Left lung (tissue), 10 donors: ENCODE measurements around the gene CTNNA3. TPM values are rescaled to one million over a fixed set of nuclear protein-coding genes. Genes with fewer than 3 reads are reported as not detected.
A peak's percentile ranks its signal among the peaks of the same experiment; 100 is the strongest.

Experiments
- ATAC-seq: fragments of 200-7000 bp; cut with Tn5 transposase; one replicate; pipeline ENCODE4 v1.9.1; 2020; ENCODE audit warnings: moderate library complexity
- DNase-seq, 4 donors: peaks; one replicate each; pipeline ENCODE4 v3.0.0-alpha.2; 2013 to 2020
- H3K27ac ChIP-seq, 2 donors: fragments of 200-600 bp; sonication (generic) in 1 of 2; one replicate each; pipeline versions ENCODE4 v1.5.0 to v1.8.0; 2020 to 2021
- H3K27me3 ChIP-seq, 2 donors: fragments of 200-600 bp; sonication (generic) in 1 of 2; one replicate each; pipeline versions ENCODE4 v1.5.0 to v1.8.0; 2020 to 2021
- H3K36me3 ChIP-seq, 2 donors: fragments of 200-600 bp; sonication (generic) in 1 of 2; one replicate each; pipeline versions ENCODE4 v1.5.0 to v1.8.0; 2020 to 2021
- H3K4me1 ChIP-seq, 2 donors: fragments of 200-600 bp; one replicate each; pipeline ENCODE4 v1.8.0; 2021
- H3K4me3 ChIP-seq, 2 donors: fragments of 200-600 bp; sonication (generic) in 1 of 2; one replicate each; pipeline versions ENCODE4 v1.5.0 to v1.8.0; 2020 to 2021; ENCODE audit warnings: mild to moderate bottlenecking in 1 of 2
- H3K9me3 ChIP-seq, 2 donors: fragments of 200-600 bp; sonication (generic) in 1 of 2; one replicate each; pipeline versions ENCODE4 v1.5.0 to v1.8.0; 2020 to 2021
- CTCF ChIP-seq, 2 donors: fragments of 200-600 bp; sonication (generic) in 1 of 2; IDR thresholded peaks; one replicate each; pipeline versions ENCODE4 v1.5.0 to v1.8.0; 2021; ENCODE audit warnings: antibody characterized with exemption in 2 of 2
- intact Hi-C, 2 donors: fragments of 100-400 bp; cut with DNase I; formaldehyde crosslinking; loops; one replicate each; pipeline versions ENCODE4 v1.11.2 to v1.14.2; 2022
- polyA plus RNA-seq, 6 donors: library from polyadenylated mRNA; unstranded; fragments of 120-200 nt; gene quantifications; one replicate each; pipeline ENCODE4 v1.2.1, GENCODE V29; 2013; ENCODE audit not compliant: insufficient read length in 6 of 6
- total RNA-seq, 2 donors: library from RNA; stranded (reverse); fragmentation: NEBNext Ultra II Directional; extraction: Animal tissue kit (Norgen Biotek cat#: 25700); gene quantifications; one replicate each; pipeline ENCODE4 v1.2.1, GENCODE V29; 2021
- donor health status: DM: no; HTN: yes; CAD: no.
- donor health status: DM: no; HTN: no; CAD: no.

Gene CTNNA3
- total and polyA plus RNA-seq, 8 donors = 1.1 to 8.2 (median 6.6) TPM; not detected in 1

- intact Hi-C loops = no loop called here
- Histone ChIP-seq H3K27ac (no peak overlapping the region), H3K36me3 (no peaks in the 10 kb centered on the region), H3K27me3 (no peaks in the 10 kb centered on the region), H3K4me3 (no peak overlapping the region), H3K9me3 (no peaks in the 10 kb centered on the region), H3K4me1 (peaks cover 0 to 8% of the 10 kb centered on the region in 2 donors)
- ATAC-seq (peak; percentile 28), DNase-seq (no peak)
- no peak for TF ChIP-seq CTCF (IDR thresholded peaks at IDR 0.05)
Measured at GRCh38 chr10:66837990-66838389, 858.0 kb downstream of the CTNNA3 start.

GRCh38 chr10:66837335-66837734, 858.7 kb downstream of the CTNNA3 start:
- no peak for TF ChIP-seq CTCF (IDR thresholded peaks at IDR 0.05)
- intact Hi-C loops = no loop called here

GRCh38 chr10:66836771-66837170, 859.2 kb downstream of the CTNNA3 start:
- no peak for ATAC-seq

More at GRCh38 chr10:66837335-66837734, 858.7 kb downstream of the CTNNA3 start:
- ATAC-seq (peak; percentile 81), DNase-seq (peak in 2 of 4 donors; percentile 34 to 58)
- Histone ChIP-seq H3K27ac (no peak overlapping the region), H3K27me3 (no peaks in the 10 kb centered on the region), H3K9me3 (no peaks in the 10 kb centered on the region), H3K4me3 (no peak overlapping the region), H3K36me3 (no peaks in the 10 kb centered on the region), H3K4me1 (peaks cover 0 to 8% of the 10 kb centered on the region in 2 donors)

DNA sequence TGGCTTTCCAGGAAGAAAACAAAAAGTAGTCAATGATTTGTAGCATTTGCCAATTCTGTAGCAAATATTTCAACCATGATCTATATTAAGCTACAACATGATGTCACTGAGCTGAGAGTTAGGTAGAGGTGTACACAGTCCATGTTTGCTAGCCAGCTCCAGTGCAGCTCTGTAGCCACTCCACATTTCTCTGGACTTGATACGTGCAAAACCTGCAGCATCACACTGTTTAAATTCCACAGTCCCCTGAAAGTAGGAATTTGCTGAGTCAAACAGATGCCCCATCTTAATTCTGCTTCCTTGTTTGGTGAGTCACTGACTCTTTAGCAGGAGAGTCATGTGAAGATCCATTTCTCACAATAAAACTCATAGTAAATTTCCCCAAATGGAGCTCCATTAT, 859.9 kb downstream of the CTNNA3 start:
- TF ChIP-seq CTCF (IDR thresholded peaks at IDR 0.05) = no peak
- Histone ChIP-seq H3K9me3 (no peaks in the 10 kb centered on the region), H3K27ac (no peak overlapping the region), H3K36me3 (no peaks in the 10 kb centered on the region), H3K27me3 (no peaks in the 10 kb centered on the region), H3K4me3 (no peak overlapping the region), H3K4me1 (peaks cover 0 to 8% of the 10 kb centered on the region in 2 donors)
- peak; percentile 84 for ATAC-seq
- intact Hi-C loops = no loop called here
- DNase-seq = peak in 1 of 4 donors; percentile 21

More at GRCh38 chr10:66836771-66837170, 859.2 kb downstream of the CTNNA3 start:
- TF ChIP-seq CTCF (IDR thresholded peaks at IDR 0.05) = no peak
- no peak for DNase-seq
- H3K27me3 ChIP-seq = no peaks in the 10 kb centered on the region
- no peaks in the 10 kb centered on the region for H3K36me3 ChIP-seq
- H3K9me3 ChIP-seq = no peaks in the 10 kb centered on the region
- H3K4me1 ChIP-seq = peaks cover 0 to 8% of the 10 kb centered on the region in 2 donors
- no peak overlapping the region for H3K27ac ChIP-seq
- intact Hi-C loops = no loop called here
- no peak overlapping the region for H3K4me3 ChIP-seq

DNA sequence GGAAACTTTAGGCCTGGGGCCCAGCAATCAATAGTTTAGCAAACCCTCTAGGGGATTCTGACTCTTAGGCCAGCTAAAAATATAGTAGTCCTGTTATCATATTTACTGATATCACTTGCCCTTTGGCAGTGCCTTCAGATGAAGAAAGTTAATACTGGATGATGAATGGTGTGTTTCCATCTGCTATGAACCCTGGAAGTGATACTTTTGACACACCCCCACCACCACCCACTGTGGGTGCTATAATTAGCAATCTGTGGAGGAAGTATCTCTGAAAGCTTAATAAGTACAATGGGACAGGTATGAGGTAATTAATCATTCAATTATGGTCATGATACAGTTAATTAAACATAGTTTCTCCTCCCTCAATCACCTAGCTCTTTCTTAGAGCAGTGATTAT, 860.6 kb downstream of the CTNNA3 start:
- Histone ChIP-seq H3K9me3 (no peaks in the 10 kb centered on the region), H3K36me3 (no peaks in the 10 kb centered on the region), H3K27ac (no peak overlapping the region), H3K27me3 (no peaks in the 10 kb centered on the region), H3K4me1 (peaks cover 0 to 8% of the 10 kb centered on the region in 2 donors), H3K4me3 (no peak overlapping the region)
- ATAC-seq (no peak), DNase-seq (no peak)
- TF ChIP-seq CTCF (IDR thresholded peaks at IDR 0.05) = no peak
- intact Hi-C loops = no loop called here
